Non-pigmented ciliary epithelial cell (primary cell): ENCODE data around the gene ECSCR.
"Not testable (repeated sequence)": the region's sequence is repeated elsewhere in the genome, so short reads cannot be mapped to it uniquely, and the experiment has no call there.

Experiments
- DNase-seq: peaks from one replicate; pipeline ENCODE4 v3.0.0-alpha.2; 2010; ENCODE audit warnings: low read depth

Gene ECSCR

GRCh38 chr5:139413963-139414362 lies 48.6 kb downstream of the ECSCR start:
- DNase-seq, result no peak

DNA sequence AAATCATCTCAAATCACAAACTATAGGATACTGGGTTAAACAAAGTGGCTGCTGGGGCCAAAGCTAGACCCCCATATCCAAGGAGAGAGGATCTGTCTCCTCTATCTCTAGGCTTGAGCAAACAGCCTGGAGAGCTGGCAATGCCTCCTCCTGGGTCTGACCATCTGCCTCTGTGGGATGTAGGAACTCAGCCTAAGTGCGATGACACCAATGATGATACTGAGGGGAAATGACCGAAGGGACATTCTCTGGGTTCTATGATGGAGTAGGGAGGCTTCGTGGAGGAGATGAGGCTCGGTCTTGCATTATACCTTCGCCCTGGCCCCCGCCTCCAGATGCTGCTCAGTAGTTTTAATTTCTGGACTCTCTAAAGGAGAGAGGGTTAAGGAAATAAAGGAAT lies 49.4 kb downstream of the ECSCR start:
- DNase-seq, result no peak

DNA sequence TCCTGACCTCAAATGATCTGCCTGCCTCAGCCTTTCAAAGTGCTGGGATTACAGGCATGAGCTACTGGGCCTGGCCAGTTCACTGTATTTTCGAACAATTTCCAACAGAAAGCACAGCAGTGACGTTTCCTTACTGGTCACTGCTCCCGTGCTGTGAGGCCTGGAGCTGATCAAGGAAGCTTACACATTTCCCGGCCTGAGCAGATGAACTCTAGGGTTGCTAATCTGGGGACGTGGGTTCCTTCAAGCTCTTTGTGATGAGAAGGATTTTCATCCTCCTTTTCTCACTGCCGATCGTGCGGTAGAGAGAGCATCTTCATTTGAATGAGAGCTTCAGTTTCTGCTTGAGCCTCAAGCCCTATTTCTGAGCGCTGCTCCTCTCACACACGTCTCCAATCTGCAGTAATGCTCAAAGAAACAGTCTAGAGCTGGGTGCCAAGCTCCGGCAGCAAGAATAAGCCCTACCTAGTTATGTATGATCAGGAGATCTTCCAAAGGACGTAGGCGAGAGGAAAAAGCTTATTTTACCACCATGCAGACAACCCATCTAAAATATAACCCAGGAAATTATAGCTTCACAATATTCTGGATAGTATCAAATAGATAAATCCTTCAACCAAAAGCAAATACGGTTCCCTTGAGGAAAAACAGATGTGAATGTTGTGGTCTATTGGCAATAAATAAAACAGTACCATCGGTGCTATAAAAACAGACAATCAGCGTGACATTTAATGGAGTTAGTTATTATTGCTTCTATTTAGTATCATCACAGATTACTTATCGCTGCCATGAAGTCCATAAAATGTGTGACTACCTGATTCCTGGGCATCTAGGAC lies 51.3 kb downstream of the ECSCR start:
- DNase-seq, result no peak

DNA sequence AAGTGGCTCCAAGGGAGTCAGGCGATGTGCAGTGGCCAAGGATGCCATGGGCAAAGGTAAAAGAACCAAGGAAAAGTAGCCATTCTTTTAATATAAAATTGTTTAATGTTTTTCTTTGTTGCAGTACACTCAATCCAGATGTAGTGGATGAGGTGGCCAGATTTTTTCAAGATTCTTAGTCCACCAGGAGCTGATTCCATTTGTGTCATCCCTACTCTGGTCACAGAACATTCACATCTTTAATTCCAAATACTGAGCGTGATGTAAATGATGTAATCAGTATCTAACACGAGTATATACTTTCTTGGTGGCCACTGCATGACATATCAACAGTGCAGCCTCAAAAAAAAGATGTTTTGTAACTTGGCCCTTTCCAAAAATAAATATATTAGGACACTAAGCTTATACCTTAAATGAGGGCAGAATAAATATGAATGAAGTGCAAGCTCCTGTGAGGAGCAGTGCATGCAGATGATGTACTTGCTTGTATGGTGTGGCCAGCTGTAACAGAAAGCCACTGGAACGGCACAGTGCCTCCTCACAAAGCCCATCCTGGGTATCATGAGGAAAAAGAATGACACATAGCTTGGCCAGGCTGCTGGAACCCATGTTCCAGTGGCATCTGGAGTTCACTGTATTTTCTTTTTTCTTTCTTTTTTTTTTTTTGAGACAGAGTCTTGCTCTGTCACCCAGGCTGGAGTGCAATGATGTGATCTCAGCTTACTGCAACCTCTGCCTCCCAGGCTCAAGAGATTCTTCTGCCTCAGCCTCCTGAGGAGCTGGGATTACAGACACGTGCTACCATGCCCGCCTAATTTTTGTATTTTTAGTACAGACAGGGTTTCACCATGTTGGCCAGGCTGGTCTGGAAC lies 52.2 kb downstream of the ECSCR start:
- DNase-seq, result no peak

- not testable (repeated sequence) for DNase-seq
Observed at GRCh38 chr5:139409116-139409515, 53.4 kb downstream of the ECSCR start.

DNA sequence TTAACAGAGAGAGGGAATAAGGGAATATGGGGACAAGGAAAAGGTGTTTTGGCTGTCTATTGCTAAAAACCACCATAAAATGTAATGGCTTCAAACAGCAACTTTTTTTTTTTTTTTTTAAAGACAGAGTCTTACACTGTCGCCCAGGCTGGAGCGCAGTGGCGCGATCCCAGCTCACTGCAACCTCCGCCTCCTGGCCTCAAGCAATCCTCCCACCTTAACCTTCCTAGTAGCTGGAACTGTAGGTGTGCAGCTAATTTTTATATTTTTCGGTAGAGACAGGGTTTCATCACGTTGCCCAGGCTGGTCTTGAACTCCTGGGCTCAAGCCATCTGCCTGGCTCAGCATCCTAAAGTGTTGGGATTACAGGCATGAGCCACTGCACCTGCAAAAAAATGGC lies 54.4 kb downstream of the ECSCR start:
- no peak for DNase-seq

GRCh38 chr5:139407517-139407916 lies 55.0 kb downstream of the ECSCR start:
- DNase-seq, result no peak

DNA sequence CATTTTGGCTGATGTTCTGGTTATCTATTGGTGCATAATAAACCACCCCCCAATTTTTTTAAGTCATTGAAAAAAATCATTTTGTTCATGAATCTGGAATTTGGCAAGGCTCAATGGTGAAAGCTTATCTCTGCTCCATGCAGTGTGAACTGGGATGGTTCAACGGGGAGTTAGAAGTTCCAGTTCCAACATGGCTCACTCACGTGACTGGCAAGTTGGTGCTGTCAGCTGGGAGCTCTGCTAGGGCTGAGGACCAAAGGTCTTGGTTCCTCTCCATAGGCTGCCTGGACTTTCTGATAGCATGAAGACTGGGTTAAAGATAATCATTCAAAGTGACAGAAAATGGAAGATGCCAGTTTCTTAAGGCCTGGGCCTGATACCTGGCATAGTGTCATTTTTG lies 55.6 kb downstream of the ECSCR start:
- DNase-seq, result no peak

- no peak for DNase-seq
Observed at GRCh38 chr5:139404484-139404840, 58.1 kb downstream of the ECSCR start.

DNA sequence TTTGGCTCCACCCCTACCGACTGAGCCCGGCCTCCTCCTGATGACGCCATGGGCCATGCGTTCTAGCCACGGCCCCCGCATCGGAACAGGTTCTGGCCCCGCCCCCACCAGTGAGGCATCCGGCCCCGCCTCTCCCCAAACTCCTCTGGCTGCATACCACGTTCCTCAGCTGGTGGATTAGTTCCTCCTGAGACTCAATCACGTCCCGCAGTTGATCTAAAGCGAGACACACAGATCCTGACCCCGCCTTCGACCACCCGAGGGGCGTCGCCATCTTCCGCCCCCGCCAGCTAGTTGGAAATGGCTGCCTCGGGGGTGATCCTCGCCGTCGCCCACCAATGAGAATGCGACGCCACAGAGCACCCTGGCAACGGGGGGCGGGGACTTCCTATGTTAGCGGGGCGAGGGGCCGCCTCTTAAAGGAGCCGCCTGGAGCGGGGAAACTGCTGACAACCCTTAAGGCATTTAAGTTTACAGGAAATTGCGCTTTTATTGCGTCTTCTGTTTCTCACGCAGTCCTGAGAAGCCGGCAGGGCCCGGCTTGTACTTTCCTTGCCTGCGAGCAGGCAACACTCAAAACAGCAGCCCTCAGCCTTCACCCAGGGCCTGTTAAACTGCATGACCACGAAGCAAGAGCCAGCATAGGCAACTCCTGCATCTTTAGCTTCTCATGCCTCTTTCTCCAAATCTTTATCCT lies 58.6 kb downstream of the ECSCR start, which contains the start of gene SPATA24:
TSS of gene SPATA24 (minus strand) at position 303 of the 697 bp plus-strand sequence. CDS start at position 274, 29 bp downstream.
- peak; percentile 83 for DNase-seq

GRCh38 chr5:139403418-139403786 lies 59.1 kb downstream of the ECSCR start:
- DNase-seq, result no peak

DNA sequence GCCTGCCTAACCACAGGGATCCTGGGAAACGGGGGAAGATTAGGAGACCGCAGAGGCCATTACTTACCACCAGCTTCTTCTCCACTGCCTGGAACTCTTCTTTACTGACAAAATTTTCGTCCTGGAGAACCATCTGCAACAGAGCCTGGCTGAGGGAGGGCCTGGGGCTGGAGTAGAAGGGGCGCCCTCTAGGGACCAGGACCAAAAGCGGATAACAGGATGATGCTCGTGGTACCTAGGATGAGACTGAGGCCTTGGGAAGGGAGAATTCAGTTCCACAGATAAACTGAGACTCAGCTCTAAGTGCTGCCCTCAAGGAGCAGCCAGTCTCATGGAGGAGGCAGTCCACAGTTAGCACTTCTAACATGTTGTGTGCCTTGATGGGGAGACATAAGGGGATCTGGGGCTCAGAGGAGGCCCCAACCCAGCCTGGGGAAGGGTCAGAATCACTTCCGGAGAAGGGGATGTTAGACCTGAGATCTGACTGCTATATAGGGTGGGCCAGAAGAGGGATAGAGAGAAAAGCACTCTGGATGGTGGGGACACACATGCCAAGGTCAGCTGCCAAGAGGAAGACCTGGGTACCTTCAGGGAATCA lies 59.9 kb downstream of the ECSCR start:
- DNase-seq, result no peak

DNA sequence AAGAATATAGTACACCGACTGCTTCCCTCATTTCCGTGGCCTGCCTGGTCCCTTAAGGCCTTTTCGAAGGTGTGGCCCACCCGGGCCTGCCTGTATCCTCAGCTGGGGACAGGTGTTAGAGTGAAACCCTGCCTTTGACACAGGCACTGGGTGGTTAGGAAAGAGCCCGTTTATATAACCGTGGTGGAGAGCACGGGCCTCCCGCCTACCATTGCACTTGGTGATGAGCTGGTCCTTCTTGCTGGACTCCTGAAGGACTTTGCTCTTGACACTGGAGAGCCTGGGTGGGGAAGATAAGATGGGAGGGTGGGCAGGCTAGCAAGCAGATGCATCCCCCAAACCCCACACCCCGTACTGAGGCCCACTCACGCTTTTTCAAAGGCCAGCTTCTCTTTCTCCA lies 61.0 kb downstream of the ECSCR start:
- no peak for DNase-seq

DNA sequence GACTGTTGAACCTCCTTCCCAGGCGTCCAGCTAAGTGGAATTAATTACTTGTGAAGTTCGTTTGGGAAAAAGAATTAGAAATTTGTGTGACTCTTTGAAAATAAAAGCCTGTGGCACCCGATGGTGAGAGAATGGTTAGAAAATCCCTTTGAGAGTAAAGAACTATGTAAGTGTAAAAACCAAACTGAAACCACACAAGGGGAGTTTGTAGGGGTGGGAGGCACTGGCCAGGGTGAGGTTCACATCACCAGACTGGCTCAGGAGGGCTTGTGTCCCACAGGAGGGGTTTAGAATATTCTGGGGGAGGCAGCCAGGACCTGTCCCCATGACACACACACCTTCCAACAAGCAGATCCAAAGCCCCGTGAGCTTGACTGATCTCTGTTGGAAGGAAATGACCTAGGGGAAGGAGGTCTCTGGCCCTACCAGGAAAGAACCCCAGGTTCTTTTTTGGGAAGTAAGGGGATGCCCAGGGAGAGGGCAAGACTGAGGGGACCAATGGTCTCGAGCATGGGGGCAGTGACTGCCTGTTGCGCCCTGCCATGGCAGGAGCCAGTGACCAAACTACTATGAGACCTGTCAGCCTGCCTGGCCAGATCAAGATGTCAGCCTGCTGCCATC lies 62.9 kb downstream of the ECSCR start:
- no peak for DNase-seq
